Glutamatergic neuron (in vitro differentiated cells): Measurements from ENCODE around the gene IFFO2. TPM values are rescaled to one million over a fixed set of nuclear protein-coding genes. Genes with fewer than 3 reads are reported as not detected.

Source experiments
- DNase-seq: peaks from one replicate; pipeline ENCODE4 v3.0.0; 2022
- H3K27ac Mint-ChIP-seq: one replicate; pipeline ENCODE4 v1.8.0; 2020; ENCODE audit warnings: mild to moderate bottlenecking, mixed read lengths, inconsistent platforms; ENCODE audit not compliant: unreplicated experiment
- H3K27me3 Mint-ChIP-seq: one replicate; pipeline ENCODE4 v1.8.0; 2020; ENCODE audit warnings: mild to moderate bottlenecking, moderate library complexity, mixed read lengths, inconsistent platforms; ENCODE audit not compliant: unreplicated experiment
- H3K36me3 Mint-ChIP-seq: one replicate; pipeline ENCODE4 v1.8.0; 2020; ENCODE audit warnings: mild to moderate bottlenecking, mixed read lengths, inconsistent platforms; ENCODE audit not compliant: unreplicated experiment
- H3K4me1 Mint-ChIP-seq: one replicate; pipeline ENCODE4 v1.8.0; 2020; ENCODE audit warnings: mild to moderate bottlenecking, low read depth, mixed read lengths, inconsistent platforms; ENCODE audit not compliant: unreplicated experiment
- H3K4me3 Mint-ChIP-seq: one replicate; pipeline ENCODE4 v1.8.0; 2020; ENCODE audit warnings: mild to moderate bottlenecking, mixed read lengths, inconsistent platforms; ENCODE audit not compliant: unreplicated experiment
- H3K9me3 Mint-ChIP-seq: one replicate; pipeline ENCODE4 v1.8.0; 2020; ENCODE audit warnings: mild to moderate bottlenecking, moderate library complexity, mixed read lengths, inconsistent platforms; ENCODE audit not compliant: unreplicated experiment
- total RNA-seq: library from RNA; stranded (reverse); fragmentation: NEBNext Ultra II Directional; extraction: Animal tissue kit (Norgen Biotek cat#: 25700); gene quantifications from one replicate; pipeline ENCODE4 v1.2.1, GENCODE V29; 2021; ENCODE audit not compliant: unreplicated experiment
- TF ChIP-seq, protein P1 (sequence below): fragments of 200-600 bp; sonication (generic); IDR thresholded peaks from one replicate; pipeline ENCODE4 v1.5.0; 2021; ENCODE audit not compliant: partially characterized antibody, unreplicated experiment

IFFO2 gene
- total RNA-seq, 1 donor from 2014 or later = 107 TPM

GRCh38 chr1:18922848-18923755, 33.4 kb downstream of the IFFO2 start:
- DNase-seq = no peak
- Mint-ChIP-seq H3K27ac (peak overlapping the region; percentile 100), H3K9me3 (peaks cover 39% of the 10 kb centered on the region), H3K27me3 (peaks cover 17% of the 10 kb centered on the region), H3K4me3 (peak overlapping the region; percentile 88), H3K36me3 (no peaks in the 10 kb centered on the region), H3K4me1 (peaks cover 56% of the 10 kb centered on the region)
- TF ChIP-seq, protein P1, sequence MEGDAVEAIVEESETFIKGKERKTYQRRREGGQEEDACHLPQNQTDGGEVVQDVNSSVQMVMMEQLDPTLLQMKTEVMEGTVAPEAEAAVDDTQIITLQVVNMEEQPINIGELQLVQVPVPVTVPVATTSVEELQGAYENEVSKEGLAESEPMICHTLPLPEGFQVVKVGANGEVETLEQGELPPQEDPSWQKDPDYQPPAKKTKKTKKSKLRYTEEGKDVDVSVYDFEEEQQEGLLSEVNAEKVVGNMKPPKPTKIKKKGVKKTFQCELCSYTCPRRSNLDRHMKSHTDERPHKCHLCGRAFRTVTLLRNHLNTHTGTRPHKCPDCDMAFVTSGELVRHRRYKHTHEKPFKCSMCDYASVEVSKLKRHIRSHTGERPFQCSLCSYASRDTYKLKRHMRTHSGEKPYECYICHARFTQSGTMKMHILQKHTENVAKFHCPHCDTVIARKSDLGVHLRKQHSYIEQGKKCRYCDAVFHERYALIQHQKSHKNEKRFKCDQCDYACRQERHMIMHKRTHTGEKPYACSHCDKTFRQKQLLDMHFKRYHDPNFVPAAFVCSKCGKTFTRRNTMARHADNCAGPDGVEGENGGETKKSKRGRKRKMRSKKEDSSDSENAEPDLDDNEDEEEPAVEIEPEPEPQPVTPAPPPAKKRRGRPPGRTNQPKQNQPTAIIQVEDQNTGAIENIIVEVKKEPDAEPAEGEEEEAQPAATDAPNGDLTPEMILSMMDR = no peak

DNA sequence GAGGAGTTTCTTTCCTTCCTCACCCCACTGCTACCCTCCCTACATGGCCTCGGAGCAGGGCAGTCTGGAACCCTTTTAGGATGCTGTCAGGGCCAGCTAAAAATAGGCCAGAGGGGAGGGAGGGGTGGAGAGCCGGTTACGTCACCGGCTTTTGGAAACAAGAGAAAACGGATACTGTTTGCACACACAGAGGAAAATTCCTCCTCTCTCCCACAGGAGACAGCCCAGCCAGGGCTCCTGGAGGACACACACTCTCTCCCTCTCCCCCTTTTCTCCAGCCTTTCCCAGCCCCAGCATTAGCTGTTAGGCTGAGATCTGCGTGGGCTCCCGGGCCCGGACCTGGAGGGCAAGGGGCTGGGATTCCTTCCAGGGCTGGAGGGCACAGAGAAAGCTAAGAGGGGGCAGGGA, 34.2 kb downstream of the IFFO2 start:
- TF ChIP-seq, protein P1 = no peak
- Mint-ChIP-seq H3K9me3 (peaks cover 36% of the 10 kb centered on the region), H3K27me3 (peaks cover 16% of the 10 kb centered on the region), H3K27ac (peak overlapping the region; percentile 100), H3K4me3 (peak overlapping the region; percentile 88), H3K36me3 (no peaks in the 10 kb centered on the region), H3K4me1 (peaks cover 54% of the 10 kb centered on the region)
- DNase-seq = peak; percentile 77

- H3K36me3 Mint-ChIP-seq = no peaks in the 10 kb centered on the region
- peak overlapping the region; percentile 100 for H3K27ac Mint-ChIP-seq
- DNase-seq = no peak
- peaks cover 16% of the 10 kb centered on the region for H3K27me3 Mint-ChIP-seq
- H3K4me3 Mint-ChIP-seq = peak overlapping the region; percentile 88
- TF ChIP-seq, protein P1 = no peak
- peaks cover 57% of the 10 kb centered on the region for H3K4me1 Mint-ChIP-seq
- H3K9me3 Mint-ChIP-seq = peaks cover 38% of the 10 kb centered on the region
These were observed 34.8 kb downstream of the IFFO2 start for GRCh38 chr1:18921516-18922251.

- TF ChIP-seq, protein P1 = no peak
- peaks cover 16% of the 10 kb centered on the region for H3K27me3 Mint-ChIP-seq
- peaks cover 38% of the 10 kb centered on the region for H3K9me3 Mint-ChIP-seq
- no peak for DNase-seq
- H3K4me3 Mint-ChIP-seq = no peak overlapping the region
- H3K4me1 Mint-ChIP-seq = peaks cover 57% of the 10 kb centered on the region
- no peaks in the 10 kb centered on the region for H3K36me3 Mint-ChIP-seq
- H3K27ac Mint-ChIP-seq = peak overlapping the region; percentile 100
These were observed 35.5 kb downstream of the IFFO2 start for GRCh38 chr1:18920931-18921330.
